GM12801 (cell line): Measurements from ENCODE around the gene SETDB2.

ENCODE experiments used
- TF ChIP-seq, protein P1 (sequence below): IDR thresholded peaks from one replicate; pipeline ENCODE4 v1.5.1; 2011; ENCODE audit warnings: control low read depth; ENCODE audit not compliant: insufficient read length; ENCODE audit errors: extremely low read depth

SETDB2 gene

DNA sequence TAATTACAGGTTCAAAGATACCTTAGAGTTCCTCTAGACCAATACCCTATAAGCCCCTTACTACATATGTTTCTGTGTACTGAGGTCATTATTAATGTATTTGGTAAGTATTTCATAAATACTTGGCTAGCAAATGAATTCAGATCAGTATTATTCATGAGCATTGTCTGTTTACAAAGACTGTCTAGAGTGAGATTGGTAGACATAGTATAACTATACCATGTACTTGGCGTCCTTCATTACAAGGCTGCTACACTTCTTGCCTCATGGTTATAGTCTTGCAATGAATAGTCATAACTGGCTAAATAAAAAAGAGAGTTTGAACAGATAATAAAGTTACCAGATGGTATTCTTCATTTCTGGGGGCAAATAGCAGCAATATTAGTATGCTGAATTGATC is 12.1 kb downstream of the SETDB2 start:
- TF ChIP-seq, protein P1, sequence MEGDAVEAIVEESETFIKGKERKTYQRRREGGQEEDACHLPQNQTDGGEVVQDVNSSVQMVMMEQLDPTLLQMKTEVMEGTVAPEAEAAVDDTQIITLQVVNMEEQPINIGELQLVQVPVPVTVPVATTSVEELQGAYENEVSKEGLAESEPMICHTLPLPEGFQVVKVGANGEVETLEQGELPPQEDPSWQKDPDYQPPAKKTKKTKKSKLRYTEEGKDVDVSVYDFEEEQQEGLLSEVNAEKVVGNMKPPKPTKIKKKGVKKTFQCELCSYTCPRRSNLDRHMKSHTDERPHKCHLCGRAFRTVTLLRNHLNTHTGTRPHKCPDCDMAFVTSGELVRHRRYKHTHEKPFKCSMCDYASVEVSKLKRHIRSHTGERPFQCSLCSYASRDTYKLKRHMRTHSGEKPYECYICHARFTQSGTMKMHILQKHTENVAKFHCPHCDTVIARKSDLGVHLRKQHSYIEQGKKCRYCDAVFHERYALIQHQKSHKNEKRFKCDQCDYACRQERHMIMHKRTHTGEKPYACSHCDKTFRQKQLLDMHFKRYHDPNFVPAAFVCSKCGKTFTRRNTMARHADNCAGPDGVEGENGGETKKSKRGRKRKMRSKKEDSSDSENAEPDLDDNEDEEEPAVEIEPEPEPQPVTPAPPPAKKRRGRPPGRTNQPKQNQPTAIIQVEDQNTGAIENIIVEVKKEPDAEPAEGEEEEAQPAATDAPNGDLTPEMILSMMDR, result no peak

DNA sequence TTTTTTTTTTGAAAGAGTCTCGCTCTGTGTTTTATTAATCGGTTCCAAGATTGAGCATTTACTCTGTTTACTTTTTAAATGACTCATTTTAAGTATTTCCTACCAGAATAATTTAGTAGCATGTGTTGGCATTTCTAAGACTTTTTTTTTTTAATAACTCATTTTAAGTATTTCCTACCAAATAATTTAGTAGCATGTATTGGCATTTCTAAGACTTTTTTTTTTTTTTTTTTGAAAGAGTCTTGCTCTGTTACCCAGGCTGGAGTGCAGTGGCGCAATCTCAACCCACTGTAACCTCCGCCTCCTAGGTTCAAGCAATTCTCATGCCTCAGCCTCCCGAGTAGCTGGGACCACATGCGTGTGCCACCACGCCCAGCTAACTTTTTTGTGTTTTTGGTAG is 13.1 kb downstream of the SETDB2 start:
- TF ChIP-seq, protein P1, result no peak

DNA sequence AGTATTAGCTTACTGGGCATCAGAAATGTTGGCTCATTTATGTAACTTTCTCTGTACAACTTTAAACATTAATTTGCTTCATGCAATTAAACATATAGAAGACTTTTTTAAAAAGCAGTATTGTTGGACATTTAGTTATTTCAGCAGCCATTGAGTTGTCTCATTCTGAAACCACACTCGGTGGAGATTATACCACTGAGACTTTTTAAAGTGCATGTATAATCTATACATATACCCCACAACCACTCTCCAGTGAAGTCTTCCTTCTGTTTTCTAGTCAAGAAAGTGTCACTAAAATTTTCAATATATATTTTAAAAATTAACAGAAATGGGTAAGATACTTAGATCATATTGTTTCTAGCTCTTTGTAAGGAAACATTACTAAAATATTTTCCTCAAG is 15.5 kb downstream of the SETDB2 start:
- TF ChIP-seq, protein P1, result no peak

DNA sequence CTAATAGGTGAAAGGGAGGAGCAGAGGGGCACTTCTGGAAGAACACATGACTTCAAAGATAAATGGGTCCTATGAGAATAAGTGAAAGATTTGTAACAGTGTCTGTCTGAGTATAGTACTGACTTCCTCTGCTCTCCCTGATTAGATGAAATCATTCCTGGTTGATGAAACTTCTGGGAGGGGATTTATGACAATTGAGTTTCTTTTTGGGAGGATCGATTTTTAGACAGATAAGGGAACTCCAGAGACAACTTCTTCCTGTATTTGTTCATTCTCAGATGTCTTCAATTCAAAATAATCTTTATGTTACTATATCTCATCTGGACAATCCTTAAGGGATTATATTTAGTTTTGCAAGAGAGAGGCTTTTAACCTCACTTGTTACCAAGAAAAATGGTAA is 20.0 kb downstream of the SETDB2 start:
- TF ChIP-seq, protein P1, result no peak

DNA sequence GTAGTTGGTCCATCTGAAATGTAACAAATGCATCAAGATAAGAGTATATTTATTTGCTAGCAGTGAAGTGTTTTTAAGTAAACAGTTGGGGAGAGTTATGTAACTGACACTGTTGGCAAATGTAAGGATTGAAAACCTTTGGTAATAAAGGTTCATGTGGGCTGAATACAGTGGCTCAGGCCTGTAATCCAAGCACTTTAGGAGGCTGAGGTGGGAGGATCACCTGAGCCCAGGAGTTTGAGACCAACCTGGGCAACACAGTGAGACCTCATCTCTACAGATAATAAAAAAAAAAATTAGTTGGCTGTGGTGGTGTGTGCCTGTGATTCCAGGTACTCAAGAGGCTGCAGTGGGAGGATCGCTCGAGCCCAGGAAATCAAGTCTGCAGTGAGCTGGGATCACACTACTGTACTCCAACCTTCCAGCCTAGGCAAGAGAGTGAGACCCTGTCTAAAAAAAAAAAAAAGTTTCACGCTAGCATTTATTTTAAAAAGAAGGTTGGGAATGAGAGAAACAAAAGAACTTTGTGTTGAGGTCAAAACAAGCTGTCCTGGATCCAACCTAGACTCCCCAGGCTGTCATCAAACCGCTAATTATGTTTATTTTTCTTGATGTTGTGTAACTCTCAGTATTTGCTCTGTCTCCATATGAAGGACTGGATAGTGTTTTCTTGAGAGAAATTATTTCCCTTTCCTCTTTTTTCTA is 20.7 kb downstream of the SETDB2 start:
- TF ChIP-seq, protein P1, result no peak

DNA sequence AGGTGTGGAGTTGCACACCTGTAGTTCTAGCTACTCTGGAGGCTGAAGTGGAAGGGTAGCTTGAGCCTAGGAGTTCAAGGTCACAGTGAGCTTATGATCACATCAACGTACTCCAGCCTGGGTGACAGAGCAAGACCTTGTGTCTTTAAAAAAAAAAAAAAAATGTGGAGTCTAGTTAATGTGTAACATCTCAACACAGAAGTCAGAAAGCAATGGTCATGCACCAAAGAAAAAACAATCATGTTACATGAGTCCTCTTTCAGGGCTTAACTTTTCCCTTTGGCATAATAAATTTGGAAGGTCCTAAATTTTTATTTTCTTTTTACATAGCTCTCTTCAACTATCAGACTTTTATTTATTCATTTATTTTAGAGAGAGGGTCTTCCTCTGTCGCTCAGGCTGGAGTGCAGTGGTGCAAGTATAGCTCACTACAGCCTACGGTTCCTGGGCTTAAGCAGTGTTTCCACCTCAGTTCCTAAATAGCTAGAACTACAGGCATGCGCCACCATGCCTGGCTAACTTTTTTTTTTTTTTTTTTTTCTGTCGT is 22.3 kb downstream of the SETDB2 start:
- TF ChIP-seq, protein P1, result no peak

DNA sequence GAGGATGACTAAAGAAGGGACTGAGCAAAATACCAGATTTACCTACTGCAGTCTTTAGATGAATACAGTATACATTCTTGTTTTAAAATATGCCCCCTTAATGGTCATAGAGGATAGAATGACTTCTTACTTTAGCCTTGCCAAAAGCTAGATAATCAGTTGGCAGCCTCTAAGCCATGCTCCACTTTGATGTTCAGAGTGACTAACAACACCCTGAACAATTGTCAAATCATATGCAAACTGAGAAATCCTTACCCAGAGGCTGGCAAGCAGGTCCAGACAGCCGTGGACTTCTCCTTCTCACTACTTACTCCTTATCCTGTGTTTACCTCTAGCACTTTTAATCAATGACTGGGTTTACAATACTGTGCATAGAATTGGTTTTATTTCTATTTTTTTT is 28.1 kb downstream of the SETDB2 start:
- TF ChIP-seq, protein P1, result no peak

DNA sequence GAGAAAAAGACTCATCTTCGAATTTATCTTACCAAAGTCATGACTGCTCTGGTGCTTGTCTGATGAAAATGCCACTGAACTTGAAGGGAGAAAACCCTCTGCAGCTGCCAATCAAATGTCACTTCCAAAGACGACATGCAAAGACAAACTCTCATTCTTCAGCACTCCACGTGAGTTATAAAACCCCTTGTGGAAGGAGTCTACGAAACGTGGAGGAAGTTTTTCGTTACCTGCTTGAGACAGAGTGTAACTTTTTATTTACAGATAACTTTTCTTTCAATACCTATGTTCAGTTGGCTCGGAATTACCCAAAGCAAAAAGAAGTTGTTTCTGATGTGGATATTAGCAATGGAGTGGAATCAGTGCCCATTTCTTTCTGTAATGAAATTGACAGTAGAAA is 32.5 kb downstream of the SETDB2 start:
- TF ChIP-seq, protein P1, result no peak
